HuH-7 (cell line): Measurements from ENCODE around the gene ZNF37A.
A peak's percentile ranks its signal among the peaks of the same experiment; 100 is the strongest.
"Not testable (repeated sequence)": the region's sequence is repeated elsewhere in the genome, so short reads cannot be mapped to it uniquely, and the experiment has no call there.

Source experiments
- DNase-seq: peaks from one replicate; pipeline ENCODE4 v3.0.0; 2011; ENCODE audit warnings: low spot score

ZNF37A gene

DNA sequence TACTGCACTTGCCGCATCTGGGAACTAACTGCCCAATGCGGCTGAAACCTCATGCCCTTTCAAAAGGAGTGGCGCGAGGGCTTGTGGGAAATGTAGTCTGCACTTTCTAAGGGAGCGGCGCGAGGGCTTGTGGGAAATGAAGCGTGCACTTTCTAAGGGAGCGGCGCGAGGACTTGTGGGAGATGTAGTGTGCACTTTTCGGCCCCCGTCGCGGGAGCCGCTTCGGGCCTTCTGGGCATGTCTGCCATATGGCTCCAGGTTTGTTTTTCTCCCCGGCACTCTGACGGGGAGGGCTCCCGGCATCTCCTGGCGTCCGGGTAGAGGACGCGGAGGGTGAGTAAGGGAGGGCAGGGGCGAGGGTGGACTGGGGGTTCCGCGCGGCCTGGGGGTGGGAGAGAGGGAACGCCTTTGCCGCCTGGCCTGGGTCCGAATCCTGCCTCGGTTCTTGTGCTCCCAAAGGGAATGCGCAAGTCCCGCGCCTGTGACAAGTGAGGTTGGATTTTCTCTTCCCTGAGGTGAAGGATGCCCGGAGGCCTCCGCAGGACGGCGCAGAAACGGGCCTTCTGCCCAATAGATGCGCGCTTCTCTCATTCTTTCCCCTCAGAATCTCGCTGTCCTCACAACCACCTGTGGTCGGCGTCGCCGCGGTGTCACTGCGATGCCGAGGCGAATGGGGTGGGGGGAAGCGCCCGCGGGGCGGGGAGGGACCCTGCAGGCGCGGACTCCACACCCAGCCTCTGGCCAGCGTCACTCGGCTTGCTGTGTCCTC lies at the start of gene ZNF37A:
Gene ZNF37A, plus strand, starts transcription at position 180 of the 769 bp plus-strand sequence. CDS start 2,281 bp downstream, outside the sequence.
- peak; percentile 75 for DNase-seq

GRCh38 chr10:38045129-38045528 lies 49.0 kb upstream of the ZNF37A start:
- DNase-seq = no peak

DNA sequence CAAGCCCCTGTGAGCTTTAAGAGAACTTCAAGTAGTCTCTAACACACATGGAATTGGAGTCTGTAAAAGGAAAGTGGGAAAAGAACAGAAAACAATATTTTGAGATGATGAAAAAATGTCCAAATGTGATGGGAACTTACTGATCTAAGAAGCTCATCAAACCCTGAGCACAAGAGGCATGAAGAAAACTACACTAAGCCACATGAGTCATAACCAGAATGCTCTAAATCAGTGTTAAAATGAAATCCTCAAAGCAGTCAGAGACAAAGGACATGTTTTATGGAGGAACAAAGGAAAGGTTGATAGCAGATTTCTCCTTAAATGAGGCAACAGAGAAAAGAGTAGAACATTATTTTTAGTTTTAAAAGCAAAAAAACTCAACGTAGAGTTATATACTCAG lies 46.5 kb upstream of the ZNF37A start:
- no peak for DNase-seq

DNA sequence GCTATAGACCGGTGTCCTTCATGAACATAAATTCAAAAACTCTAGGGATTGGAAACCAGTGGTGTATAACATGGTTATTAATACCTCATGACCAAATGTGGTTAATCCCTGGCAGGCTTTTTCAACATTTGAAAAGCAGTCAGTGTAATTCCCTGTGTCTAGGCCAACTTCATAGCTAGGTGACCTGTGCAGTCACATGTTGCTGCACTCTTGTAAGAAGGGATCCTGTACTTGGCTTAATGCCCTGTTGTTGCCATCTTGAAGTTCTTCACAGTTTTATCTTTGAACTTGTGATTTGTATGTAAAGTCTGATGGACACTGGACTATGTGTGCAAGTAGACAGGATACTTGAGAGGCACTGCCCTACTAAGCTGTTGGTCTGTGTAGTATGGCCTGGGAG lies 43.9 kb upstream of the ZNF37A start:
- no peak for DNase-seq

- no peak for DNase-seq
Measured at GRCh38 chr10:38054361-38054797, 39.8 kb upstream of the ZNF37A start.

DNA sequence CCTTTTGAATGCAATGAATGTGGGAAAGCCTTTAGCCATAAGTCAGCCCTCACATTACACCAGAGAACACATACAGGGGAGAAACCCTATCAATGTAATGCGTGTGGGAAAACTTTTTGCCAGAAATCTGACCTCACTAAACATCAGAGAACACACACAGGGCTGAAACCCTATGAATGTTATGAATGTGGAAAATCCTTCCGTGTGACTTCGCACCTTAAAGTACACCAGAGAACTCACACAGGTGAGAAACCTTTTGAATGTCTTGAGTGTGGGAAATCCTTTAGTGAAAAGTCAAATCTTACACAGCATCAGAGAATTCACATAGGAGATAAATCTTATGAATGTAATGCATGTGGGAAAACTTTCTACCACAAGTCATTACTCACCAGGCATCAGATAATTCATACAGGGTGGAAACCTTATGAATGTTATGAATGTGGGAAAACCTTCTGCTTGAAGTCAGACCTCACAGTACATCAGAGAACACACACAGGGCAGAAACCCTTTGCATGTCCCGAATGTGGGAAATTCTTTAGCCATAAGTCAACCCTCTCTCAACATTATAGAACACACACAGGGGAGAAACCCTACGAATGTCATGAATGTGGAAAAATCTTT lies 38.8 kb upstream of the ZNF37A start:
- not testable (repeated sequence) for DNase-seq

- not testable (repeated sequence) for DNase-seq
Measured at GRCh38 chr10:38069663-38070062, 24.5 kb upstream of the ZNF37A start.

GRCh38 chr10:38070501-38070900 lies 23.6 kb upstream of the ZNF37A start:
- DNase-seq = no peak

GRCh38 chr10:38072552-38072951 lies 21.6 kb upstream of the ZNF37A start:
- no peak for DNase-seq

DNA sequence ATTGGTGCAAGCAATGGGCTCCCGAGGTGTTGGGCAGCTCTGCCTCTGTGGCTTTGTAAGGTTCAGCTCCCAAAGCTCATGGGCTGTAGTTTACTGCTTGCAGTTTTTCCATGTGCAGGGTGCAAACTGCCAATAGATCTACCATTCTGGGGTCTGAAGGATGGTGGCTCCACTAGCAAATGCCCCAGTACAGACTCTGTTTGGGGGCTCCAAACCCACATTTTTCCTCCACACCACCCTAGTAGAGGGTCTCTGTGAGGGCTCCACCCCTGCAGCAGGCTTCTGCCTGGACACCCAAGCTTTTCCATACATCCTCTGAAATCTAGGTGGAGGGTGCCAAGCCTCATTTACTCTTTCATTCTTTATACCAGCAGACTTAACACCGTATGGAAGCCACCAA lies 17.4 kb upstream of the ZNF37A start:
- DNase-seq = no peak

DNA sequence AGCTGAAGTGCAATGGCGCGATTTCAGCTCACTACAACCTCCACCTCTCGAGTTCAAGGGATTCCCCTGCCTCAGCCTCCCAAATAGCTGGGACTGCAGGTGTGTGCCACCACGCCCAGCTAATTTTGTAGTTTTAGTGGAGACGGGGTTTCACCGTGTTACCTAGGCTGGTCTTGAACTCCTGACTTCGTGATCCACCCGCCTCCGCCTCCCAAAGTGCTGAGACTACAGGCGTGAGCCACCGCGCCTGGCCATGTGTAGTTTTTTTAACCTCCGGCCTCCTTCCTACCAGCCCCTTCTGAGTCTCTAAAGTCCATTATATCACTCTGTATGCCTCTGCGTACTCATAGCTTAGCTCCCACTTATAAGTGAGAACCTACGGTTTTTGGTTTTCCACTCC lies 819 bp upstream of the ZNF37A start:
- DNase-seq = not testable (repeated sequence)

- DNase-seq = no peak
Measured at GRCh38 chr10:38093816-38094157, 350 bp upstream of the ZNF37A start.

GRCh38 chr10:38094927-38095574 lies 914 bp downstream of the ZNF37A start:
- DNase-seq = peak; percentile 5

DNA sequence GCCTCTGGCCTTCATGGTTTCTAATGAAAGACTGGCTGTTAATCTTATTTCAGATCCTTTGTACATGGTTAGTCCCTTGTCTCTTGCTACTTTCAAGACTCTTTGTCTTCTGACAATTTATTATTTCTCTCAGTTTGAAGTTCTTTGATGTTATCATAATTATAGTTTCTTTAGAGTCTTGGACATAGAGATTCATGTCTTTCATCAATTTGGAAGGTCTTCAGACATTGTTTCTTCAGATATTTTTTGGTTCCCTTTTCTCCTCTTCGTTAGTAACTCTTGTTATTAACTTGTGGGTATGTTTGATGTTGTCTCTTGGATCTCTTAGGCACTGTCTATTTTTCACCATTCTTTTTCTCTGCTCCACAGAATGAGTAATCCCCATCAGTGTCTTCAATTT lies 8.7 kb downstream of the ZNF37A start:
- DNase-seq = no peak

DNA sequence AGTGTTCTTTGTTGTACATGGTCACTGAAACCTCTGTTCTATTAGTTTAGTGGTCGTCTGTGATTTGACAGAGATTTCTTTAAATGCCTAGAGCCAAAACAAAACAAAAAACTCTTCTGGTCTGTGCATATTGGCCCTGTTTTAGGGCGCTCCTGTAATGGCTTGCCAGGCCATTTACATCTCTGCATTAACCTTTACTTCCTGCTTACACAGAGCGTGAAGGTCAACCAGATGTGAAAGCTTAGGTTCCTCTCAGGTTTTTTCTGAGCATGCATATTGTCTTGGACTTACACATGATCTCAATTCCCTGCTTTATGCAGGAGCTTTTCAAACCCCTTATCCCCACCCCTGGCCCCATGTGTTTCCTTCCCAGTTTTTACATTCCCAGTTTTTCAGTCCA lies 9.6 kb downstream of the ZNF37A start:
- no peak for DNase-seq

- no peak for DNase-seq
Measured at GRCh38 chr10:38112159-38112558, 18.0 kb downstream of the ZNF37A start.

DNA sequence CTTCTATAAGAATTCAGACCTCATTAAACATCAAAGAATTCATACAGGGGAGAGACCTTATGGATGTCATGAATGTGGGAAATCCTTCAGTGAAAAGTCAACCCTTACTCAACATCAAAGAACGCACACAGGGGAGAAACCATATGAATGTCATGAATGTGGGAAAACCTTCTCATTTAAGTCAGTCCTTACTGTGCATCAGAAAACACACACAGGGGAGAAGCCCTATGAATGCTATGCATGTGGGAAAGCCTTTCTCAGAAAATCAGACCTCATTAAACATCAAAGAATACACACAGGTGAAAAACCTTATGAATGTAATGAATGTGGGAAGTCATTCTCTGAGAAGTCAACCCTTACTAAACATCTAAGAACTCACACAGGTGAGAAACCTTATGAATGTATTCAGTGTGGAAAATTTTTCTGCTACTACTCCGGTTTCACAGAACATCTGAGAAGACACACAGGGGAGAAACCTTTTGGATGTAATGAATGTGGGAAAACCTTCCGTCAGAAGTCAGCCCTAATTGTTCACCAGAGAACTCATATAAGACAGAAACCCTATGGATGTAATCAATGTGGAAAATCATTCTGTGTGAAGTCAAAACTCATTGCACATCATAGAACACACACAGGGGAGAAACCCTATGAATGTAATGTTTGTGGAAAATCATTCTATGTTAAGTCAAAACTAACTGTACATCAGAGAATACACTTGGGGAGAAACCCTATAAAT lies 24.1 kb downstream of the ZNF37A start:
- DNase-seq = no peak

- DNase-seq = no peak
Measured at GRCh38 chr10:38119038-38119437, 24.9 kb downstream of the ZNF37A start.

GRCh38 chr10:38127812-38128211 lies 33.7 kb downstream of the ZNF37A start:
- DNase-seq = no peak

- DNase-seq = no peak
Measured at GRCh38 chr10:38143587-38143986, 49.5 kb downstream of the ZNF37A start.

DNA sequence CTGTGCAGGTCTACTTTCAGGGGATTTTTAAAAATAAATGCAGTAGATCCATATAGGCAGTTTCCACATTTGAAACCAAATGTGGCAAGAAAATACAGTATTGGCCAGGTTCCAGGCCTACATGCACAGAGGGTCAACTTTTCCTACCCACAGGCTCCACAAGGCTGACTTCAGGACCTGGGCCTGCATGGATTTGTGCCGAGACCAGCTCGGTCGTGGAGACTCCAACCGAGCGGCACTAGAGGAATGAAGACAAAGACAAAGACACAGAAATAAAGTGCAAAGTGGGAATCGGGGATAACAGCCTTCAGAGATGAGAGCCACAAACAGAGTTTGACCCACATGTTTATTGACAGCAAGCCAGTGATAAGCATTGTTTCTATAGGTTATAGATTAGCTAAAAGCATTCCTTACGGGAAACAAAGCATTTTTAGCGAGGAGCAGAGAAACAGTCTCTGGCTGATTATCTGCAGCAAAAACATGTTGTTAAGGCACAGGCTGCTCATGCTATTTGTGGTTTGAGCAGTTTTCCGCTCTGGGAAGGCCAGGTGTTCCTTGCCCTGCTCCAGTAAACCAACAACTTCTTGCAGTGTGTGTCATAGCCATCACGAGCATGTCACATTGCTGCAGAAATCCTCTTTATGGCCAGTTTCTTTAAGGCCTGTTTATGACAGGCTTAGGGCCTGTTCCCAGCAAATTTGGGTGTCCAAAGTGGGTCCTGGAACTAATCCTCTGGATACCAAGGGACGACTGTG lies 52.6 kb downstream of the ZNF37A start:
- DNase-seq = no peak

DNA sequence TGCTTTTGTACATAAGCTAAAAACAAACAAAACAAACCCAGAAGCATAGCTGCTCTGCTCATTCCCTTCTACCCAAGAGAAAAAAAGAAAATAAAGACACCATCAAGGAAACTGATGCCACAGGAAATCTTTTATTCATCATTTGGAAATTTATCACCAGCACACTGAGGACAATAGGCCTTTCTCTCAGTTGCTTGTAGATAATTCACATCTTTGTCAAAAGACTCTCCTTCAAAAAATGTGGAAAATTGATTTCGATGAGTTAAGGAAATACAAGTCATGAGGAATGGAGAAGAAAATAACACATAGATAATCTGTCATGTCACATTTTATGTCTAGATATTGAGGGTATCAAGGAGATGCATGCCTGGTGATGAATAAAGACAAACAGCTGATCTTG lies 53.5 kb downstream of the ZNF37A start:
- no peak for DNase-seq
